Mesothelial cell of epicardium (in vitro differentiated cells): ENCODE results near the gene KLHDC10. TPM values are rescaled to one million over a fixed set of nuclear protein-coding genes. Genes with fewer than 3 reads are reported as not detected.
A peak's percentile ranks its signal among the peaks of the same experiment; 100 is the strongest.

Experiments used
- DNase-seq, 2 experiments: peaks; one replicate each; pipeline ENCODE4 v3.0.0; 2021; ENCODE audit warnings: low spot score in 2 of 2; ENCODE audit not compliant: unreplicated experiment in 2 of 2
- H3K27ac Mint-ChIP-seq: 2 replicates; pipeline ENCODE4 v1.8.0; 2021; ENCODE audit warnings: mixed read lengths
- H3K27me3 Mint-ChIP-seq: 2 replicates; pipeline ENCODE4 v1.8.0; 2021; ENCODE audit warnings: low read depth, mixed read lengths
- H3K36me3 Mint-ChIP-seq: 2 replicates; pipeline ENCODE4 v1.8.0; 2021; ENCODE audit warnings: mixed read lengths
- H3K4me1 Mint-ChIP-seq: 2 replicates; pipeline ENCODE4 v1.8.0; 2021; ENCODE audit warnings: mixed read lengths
- H3K4me3 Mint-ChIP-seq: 2 replicates; pipeline ENCODE4 v1.8.0; 2021; ENCODE audit warnings: mild to moderate bottlenecking, moderate library complexity, mixed read lengths
- H3K9me3 Mint-ChIP-seq: 2 replicates; pipeline ENCODE4 v1.8.0; 2021; ENCODE audit warnings: mixed read lengths
- total RNA-seq: library from RNA; stranded (reverse); gene quantifications from 3 replicates; pipeline ENCODE4 v1.2.1, GENCODE V29; 2021
- TF ChIP-seq, protein P1 (sequence below): fragments of 200-600 bp; sonication (generic); IDR thresholded peaks from one replicate; pipeline ENCODE4 v1.5.0; 2021; ENCODE audit warnings: antibody characterized with exemption; ENCODE audit not compliant: unreplicated experiment

KLHDC10 gene
- total RNA-seq, 1 donor from 2014 or later = 45.9 TPM

DNA sequence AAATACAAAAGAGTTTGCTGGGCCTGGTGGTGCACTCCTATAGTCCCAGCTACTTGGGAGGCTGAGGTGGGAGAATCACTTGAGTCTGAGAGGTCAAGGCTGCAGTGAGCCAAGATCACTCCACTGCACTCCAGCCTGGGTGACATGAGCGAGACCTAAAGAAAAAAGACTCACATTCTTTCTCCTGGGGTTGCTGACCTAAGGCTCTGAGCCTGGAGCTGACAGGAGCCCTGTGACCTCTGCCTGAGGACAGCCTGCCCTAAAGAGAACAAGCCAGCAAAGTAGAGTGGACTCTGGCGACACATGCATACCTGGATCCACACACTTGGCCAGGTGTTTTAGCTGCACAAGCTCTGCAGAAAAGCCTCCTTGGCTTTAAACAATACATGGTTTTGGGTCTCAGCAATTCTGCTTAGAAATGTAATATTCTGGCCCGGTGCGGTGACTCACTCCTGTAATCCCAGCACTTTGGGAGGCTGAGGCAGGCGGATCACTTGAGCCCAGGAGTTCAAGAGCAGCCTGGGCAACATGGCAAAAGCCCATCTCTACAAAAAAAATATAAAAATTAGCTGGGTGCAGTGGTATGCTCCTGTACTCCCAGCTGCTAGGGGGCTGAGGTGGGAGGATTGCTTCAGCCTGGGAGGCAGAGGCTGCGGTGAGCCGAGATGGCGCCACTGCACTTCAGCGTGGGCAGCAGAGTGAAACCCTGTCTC is 76.5 kb downstream of the KLHDC10 start:
- H3K4me3 Mint-ChIP-seq = no peak overlapping the region
- no peaks in the 10 kb centered on the region for H3K27me3 Mint-ChIP-seq
- TF ChIP-seq, protein P1, sequence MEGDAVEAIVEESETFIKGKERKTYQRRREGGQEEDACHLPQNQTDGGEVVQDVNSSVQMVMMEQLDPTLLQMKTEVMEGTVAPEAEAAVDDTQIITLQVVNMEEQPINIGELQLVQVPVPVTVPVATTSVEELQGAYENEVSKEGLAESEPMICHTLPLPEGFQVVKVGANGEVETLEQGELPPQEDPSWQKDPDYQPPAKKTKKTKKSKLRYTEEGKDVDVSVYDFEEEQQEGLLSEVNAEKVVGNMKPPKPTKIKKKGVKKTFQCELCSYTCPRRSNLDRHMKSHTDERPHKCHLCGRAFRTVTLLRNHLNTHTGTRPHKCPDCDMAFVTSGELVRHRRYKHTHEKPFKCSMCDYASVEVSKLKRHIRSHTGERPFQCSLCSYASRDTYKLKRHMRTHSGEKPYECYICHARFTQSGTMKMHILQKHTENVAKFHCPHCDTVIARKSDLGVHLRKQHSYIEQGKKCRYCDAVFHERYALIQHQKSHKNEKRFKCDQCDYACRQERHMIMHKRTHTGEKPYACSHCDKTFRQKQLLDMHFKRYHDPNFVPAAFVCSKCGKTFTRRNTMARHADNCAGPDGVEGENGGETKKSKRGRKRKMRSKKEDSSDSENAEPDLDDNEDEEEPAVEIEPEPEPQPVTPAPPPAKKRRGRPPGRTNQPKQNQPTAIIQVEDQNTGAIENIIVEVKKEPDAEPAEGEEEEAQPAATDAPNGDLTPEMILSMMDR = no peak
- no peak overlapping the region for H3K27ac Mint-ChIP-seq
- H3K36me3 Mint-ChIP-seq = no peaks in the 10 kb centered on the region
- H3K4me1 Mint-ChIP-seq = peaks cover 49% of the 10 kb centered on the region
- DNase-seq = no peak
- no peaks in the 10 kb centered on the region for H3K9me3 Mint-ChIP-seq

DNA sequence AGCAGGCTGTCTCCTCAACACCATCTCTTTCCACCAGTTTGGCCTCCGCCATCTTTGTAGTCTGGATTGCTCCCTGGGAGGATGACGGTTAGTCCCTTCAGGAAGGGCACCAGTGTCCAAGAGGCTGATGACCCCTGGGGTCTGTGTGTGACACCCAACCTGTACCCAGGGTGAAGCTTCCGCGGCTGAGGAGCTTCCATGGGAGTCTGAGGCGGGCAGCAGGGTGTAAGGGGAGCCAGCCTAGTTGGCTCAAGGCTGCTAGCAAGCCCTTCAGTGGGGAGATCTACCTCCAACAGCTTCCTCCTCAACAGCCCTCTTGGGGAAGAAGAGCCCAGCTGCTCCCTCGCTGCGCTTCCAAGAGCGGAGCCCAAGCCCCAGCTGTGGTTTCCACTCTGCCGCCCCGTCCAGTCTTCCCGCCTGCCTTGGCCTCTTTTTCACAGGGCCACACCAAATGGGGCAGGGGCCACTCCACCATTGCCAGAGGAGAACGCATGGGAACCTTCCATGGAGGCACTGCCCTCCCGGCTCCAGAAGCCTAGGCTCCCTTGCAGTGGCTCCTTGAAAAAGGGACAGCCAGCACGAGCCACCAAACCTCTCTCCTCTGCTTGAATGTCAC is 77.5 kb downstream of the KLHDC10 start:
- H3K4me1 Mint-ChIP-seq = peaks cover 41% of the 10 kb centered on the region
- H3K27me3 Mint-ChIP-seq = no peaks in the 10 kb centered on the region
- H3K9me3 Mint-ChIP-seq = no peaks in the 10 kb centered on the region
- TF ChIP-seq, protein P1 = no peak
- DNase-seq = no peak
- H3K27ac Mint-ChIP-seq = peak overlapping the region; percentile 87
- no peak overlapping the region for H3K4me3 Mint-ChIP-seq
- H3K36me3 Mint-ChIP-seq = no peaks in the 10 kb centered on the region

DNA sequence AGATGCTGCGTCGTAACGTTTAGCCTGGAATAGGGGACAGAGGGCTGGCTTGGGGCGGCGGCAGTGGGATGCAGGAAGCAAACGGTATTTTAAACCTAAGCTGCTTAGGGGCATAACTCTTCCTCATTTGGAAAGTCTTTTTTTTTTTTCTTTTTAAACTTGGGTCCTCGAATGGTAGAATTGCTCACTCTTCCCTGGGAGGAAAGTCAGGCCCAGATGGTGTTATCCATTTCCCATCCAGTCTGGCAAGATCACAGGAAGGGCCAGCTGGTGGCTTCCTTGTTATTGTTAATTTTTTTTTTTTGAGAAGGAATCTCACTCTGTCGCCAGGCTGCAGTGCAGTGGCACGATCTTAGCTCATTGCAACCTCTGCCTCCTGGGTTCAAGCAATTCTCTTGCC is 78.2 kb downstream of the KLHDC10 start:
- Mint-ChIP-seq H3K27me3 (no peaks in the 10 kb centered on the region), H3K4me1 (peaks cover 35% of the 10 kb centered on the region), H3K9me3 (no peaks in the 10 kb centered on the region), H3K4me3 (no peak overlapping the region), H3K27ac (peak overlapping the region; percentile 87), H3K36me3 (no peaks in the 10 kb centered on the region)
- TF ChIP-seq, protein P1 = no peak
- DNase-seq = no peak

DNA sequence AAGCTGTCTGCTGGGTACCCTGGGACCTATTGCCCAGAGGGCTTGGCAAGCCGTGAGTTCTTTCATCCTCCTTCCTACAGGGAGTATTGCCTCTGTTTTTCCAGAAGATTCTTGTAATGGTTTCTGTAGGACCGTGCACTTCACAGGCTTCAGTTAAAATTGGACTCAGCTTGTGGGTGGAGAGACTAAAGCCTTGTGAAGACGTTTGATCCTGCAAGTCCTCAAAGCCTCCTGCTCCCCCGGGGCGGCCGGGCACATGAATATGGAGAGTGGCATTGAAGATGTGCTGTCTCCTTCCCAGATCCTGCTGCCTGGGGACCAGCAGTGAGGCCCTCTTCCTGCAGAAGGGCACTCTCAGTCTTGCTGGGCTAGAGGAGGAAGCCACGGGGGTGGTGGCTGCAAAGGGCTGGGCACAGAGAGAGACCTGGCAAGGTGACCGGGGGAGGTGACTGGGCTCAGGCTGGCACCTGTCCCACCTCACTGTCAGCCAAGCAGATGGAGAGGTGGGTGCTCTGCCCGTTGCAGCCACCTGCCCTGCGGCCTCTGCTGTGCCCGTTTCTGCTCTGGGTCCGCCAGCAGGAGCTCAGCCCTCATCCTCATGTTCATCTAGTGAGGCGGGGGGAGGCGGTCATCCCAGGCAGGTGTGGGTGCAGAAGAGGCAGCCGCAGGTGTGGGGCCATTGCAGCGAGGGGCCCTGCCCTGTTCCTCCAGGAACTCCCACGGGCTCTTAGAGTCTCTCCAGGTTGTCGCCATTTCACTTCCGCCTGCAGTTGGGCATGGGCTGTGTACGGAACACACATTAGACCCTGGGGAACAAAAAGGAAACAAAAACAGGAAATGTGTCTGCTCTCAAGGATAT is 79.2 kb downstream of the KLHDC10 start:
- Mint-ChIP-seq H3K4me3 (no peak overlapping the region), H3K36me3 (no peaks in the 10 kb centered on the region), H3K9me3 (no peaks in the 10 kb centered on the region), H3K4me1 (peaks cover 31% of the 10 kb centered on the region), H3K27ac (no peak overlapping the region), H3K27me3 (no peaks in the 10 kb centered on the region)
- TF ChIP-seq, protein P1 = no peak
- no peak for DNase-seq

DNA sequence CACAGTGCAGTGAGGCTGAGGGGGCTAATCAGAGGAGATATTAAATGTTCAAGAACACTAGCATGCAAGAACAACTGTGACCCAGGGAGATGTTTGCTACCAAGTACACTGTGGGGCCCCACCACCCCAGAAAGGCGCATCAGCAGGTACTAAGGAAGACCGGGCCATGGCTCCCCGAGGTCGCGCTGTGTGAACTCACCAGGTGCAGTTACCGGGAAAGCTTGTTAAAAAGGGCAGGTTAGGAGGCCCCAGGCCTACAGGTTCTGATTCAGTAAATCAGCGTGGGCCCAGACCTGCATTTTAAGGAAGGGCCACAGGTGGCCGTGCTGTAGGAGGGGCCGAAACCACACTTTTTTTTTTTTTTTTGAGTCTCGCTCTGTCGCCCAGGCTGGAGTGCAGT is 80.3 kb downstream of the KLHDC10 start:
- H3K36me3 Mint-ChIP-seq = peaks cover 3% of the 10 kb centered on the region
- no peak for DNase-seq
- H3K27me3 Mint-ChIP-seq = no peaks in the 10 kb centered on the region
- no peak overlapping the region for H3K27ac Mint-ChIP-seq
- peaks cover 21% of the 10 kb centered on the region for H3K4me1 Mint-ChIP-seq
- TF ChIP-seq, protein P1 = no peak
- no peak overlapping the region for H3K4me3 Mint-ChIP-seq
- H3K9me3 Mint-ChIP-seq = peaks cover 3% of the 10 kb centered on the region
